Mononuclear cell (primary cell): ENCODE results near the gene CEP164. TPM values are rescaled to one million over a fixed set of nuclear protein-coding genes. Genes with fewer than 3 reads are reported as not detected.
"Not testable (repeated sequence)": the region's sequence is repeated elsewhere in the genome, so short reads cannot be mapped to it uniquely, and the experiment has no call there.

Experiments
- H3K27me3 ChIP-seq: 2 replicates; pipeline ENCODE4 v1.6.0; 2011; ENCODE audit warnings: low read length, control low read depth; ENCODE audit not compliant: insufficient read depth
- H3K4me1 ChIP-seq: 2 replicates; pipeline ENCODE4 v1.5.1; 2011; ENCODE audit warnings: mild to moderate bottlenecking, low read length, control low read depth; ENCODE audit not compliant: insufficient read depth
- H3K4me3 ChIP-seq: 2 replicates; pipeline ENCODE4 v1.5.1; 2011; ENCODE audit warnings: mild to moderate bottlenecking, low read length, moderate library complexity
- H3K9me3 ChIP-seq: 2 replicates; pipeline ENCODE4 v1.5.1; 2011; ENCODE audit warnings: low read depth, mild to moderate bottlenecking, control low read depth, low read length
- total RNA-seq: library from RNA; depleted of rRNA; stranded (reverse); fragments of >200 nt; gene quantifications from one replicate; pipeline ENCODE4 v1.2.3, GENCODE V29; 2012

The CEP164 gene
- total RNA-seq, 1 donor = 13.4 TPM

- no peaks in the 10 kb centered on the region for H3K27me3 ChIP-seq
- H3K4me3 ChIP-seq = no peak overlapping the region
- no peaks in the 10 kb centered on the region for H3K4me1 ChIP-seq
- no peaks in the 10 kb centered on the region for H3K9me3 ChIP-seq
These were observed 112.6 kb downstream of the CEP164 start for GRCh38 chr11:117440258-117440657.

GRCh38 chr11:117441146-117441975 is 113.7 kb downstream of the CEP164 start:
- H3K27me3 ChIP-seq = no peaks in the 10 kb centered on the region
- no peak overlapping the region for H3K4me3 ChIP-seq
- no peaks in the 10 kb centered on the region for H3K4me1 ChIP-seq
- H3K9me3 ChIP-seq = no peaks in the 10 kb centered on the region

- no peaks in the 10 kb centered on the region for H3K9me3 ChIP-seq
- H3K4me3 ChIP-seq = no peak overlapping the region
- H3K4me1 ChIP-seq = no peaks in the 10 kb centered on the region
- H3K27me3 ChIP-seq = no peaks in the 10 kb centered on the region
These were observed 114.6 kb downstream of the CEP164 start for GRCh38 chr11:117442049-117442868.

GRCh38 chr11:117442869-117443239 is 115.2 kb downstream of the CEP164 start:
- Histone ChIP-seq H3K4me3 (no peak overlapping the region), H3K27me3 (no peaks in the 10 kb centered on the region), H3K9me3 (no peaks in the 10 kb centered on the region), H3K4me1 (no peaks in the 10 kb centered on the region)

- Histone ChIP-seq H3K9me3 (no peaks in the 10 kb centered on the region), H3K4me3 (no peak overlapping the region), H3K27me3 (no peaks in the 10 kb centered on the region), H3K4me1 (no peaks in the 10 kb centered on the region)
These were observed 115.9 kb downstream of the CEP164 start for GRCh38 chr11:117443266-117444186.

GRCh38 chr11:117444256-117444655 is 116.6 kb downstream of the CEP164 start:
- H3K9me3 ChIP-seq = no peaks in the 10 kb centered on the region
- H3K4me3 ChIP-seq = no peak overlapping the region
- H3K4me1 ChIP-seq = no peaks in the 10 kb centered on the region
- no peaks in the 10 kb centered on the region for H3K27me3 ChIP-seq

GRCh38 chr11:117444711-117445658 is 117.3 kb downstream of the CEP164 start:
- no peaks in the 10 kb centered on the region for H3K4me1 ChIP-seq
- H3K4me3 ChIP-seq = no peak overlapping the region
- H3K27me3 ChIP-seq = no peaks in the 10 kb centered on the region
- no peaks in the 10 kb centered on the region for H3K9me3 ChIP-seq

GRCh38 chr11:117449111-117449693 is 121.5 kb downstream of the CEP164 start:
- H3K4me3 ChIP-seq = no peak overlapping the region
- no peaks in the 10 kb centered on the region for H3K9me3 ChIP-seq
- no peaks in the 10 kb centered on the region for H3K27me3 ChIP-seq
- no peaks in the 10 kb centered on the region for H3K4me1 ChIP-seq

- Histone ChIP-seq H3K27me3 (no peaks in the 10 kb centered on the region), H3K4me1 (no peaks in the 10 kb centered on the region), H3K4me3 (no peak overlapping the region), H3K9me3 (no peaks in the 10 kb centered on the region)
These were observed 126.4 kb downstream of the CEP164 start for GRCh38 chr11:117453886-117454563.

- H3K4me3 ChIP-seq = no peak overlapping the region
- no peaks in the 10 kb centered on the region for H3K9me3 ChIP-seq
- no peaks in the 10 kb centered on the region for H3K4me1 ChIP-seq
- no peaks in the 10 kb centered on the region for H3K27me3 ChIP-seq
These were observed 126.9 kb downstream of the CEP164 start for GRCh38 chr11:117454564-117454917.

GRCh38 chr11:117456027-117456720 is 128.5 kb downstream of the CEP164 start:
- Histone ChIP-seq H3K4me3 (no peak overlapping the region), H3K4me1 (no peaks in the 10 kb centered on the region), H3K9me3 (no peaks in the 10 kb centered on the region), H3K27me3 (no peaks in the 10 kb centered on the region)

GRCh38 chr11:117456721-117457029 is 129.0 kb downstream of the CEP164 start:
- not testable (repeated sequence) for H3K27me3 ChIP-seq, H3K4me3 ChIP-seq, H3K9me3 ChIP-seq, H3K4me1 ChIP-seq
